DMS 273 (cell line): ENCODE data around the gene OLAH.
"Not testable (repeated sequence)": the region's sequence is repeated elsewhere in the genome, so short reads cannot be mapped to it uniquely, and the experiment has no call there.

Experiments used
- DNase-seq: peaks from one replicate; lab custom pipeline; 2025; ENCODE audit not compliant: unreplicated experiment; lab: John Stamatoyannopoulos, UW

The OLAH gene

DNA sequence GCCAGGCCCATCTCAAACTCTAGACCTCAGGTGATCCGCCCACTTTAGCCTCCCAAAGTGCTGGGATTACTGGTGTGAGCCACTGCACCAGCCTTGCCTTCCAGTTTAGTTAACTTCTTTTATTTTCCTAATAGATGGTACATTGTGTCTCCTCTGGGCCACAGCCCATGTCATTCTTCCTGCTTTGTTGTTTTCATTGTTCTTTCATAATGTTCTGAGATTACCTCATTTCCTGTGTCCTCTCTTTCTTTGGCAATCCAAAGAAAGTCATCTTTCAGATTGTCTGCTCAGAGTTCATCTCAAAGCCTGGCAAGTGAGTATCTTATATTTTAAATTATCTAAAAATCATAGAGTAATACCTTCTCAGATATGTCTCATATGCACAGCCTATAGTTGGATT is at the start of gene OLAH:
TSS of gene OLAH (plus strand) at position 270 of the 400 bp plus-strand sequence. CDS start 3,346 bp downstream, outside the sequence.
- no peak for DNase-seq

DNA sequence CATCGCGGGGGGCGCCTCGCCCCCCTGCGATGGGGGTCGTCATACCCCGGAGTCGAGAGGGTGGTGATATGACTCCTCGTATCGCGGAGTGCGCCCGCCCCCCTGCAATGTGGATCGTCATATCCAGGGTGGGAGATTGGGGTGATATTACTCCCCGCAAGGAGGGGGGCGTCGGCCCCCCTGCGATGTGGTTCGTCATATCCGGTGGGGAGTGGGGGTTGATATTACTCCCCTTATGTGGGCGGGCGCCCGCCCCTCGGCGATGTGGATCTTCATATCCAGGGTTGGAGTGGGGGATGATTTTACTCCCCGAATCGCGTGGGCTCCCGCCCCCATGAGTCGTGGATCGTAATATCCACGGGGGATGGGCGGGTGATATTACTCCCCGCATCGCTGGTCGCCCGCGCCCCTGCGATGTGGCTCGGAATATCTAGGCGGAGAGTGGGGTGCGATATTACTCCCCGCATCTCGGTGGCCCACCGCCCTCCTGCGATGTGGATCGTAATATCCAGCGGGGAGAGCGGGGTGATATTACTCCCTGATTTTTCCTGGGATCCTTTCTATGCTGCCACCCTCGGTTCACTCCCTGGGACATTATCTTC is 47.7 kb upstream of the OLAH start:
- DNase-seq: peak; percentile 38

GRCh38 chr10:15013530-15013929 is 30.2 kb upstream of the OLAH start:
- DNase-seq: not testable (repeated sequence)

DNA sequence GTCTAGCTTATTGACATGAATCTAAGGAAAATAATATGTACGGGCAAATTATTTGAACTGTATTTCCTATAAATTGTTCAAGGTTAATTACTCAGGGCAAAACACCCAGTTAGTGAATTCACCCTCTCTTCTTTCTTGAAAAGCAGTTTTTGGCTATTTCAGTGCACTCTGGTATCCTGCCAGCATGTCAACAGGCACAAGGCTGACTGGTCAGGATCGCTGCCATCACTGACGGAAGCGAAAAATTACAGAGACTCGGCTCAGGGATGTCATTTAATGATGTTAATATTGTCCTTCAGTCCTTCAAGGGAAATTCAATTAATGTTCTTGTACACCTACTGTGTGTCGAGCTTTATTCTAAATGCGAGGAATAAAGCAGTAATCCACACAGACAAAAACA is 28.3 kb upstream of the OLAH start:
- DNase-seq: no peak

DNA sequence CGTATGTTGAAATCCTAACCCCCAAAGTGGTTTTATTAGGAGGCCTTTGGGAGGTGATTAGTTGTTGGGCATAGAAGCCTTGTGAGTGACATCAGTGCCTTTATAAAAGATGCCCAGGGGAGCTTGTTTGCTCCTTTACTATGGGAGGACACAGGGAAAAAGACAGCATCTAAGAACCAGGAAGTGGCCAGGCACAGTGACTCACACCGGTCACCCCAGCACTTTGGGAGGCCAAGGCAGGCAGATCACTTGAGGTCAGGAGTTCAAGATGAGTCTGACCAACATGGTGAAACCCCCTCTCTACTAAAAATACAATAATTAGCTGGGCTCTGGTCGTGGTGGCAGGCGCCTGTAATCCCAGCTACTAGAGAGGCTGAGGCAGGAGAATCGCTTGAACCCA is 22.8 kb upstream of the OLAH start:
- DNase-seq: not testable (repeated sequence)

GRCh38 chr10:15023079-15023478 is 20.7 kb upstream of the OLAH start:
- not testable (repeated sequence) for DNase-seq

GRCh38 chr10:15024017-15025004 is 19.4 kb upstream of the OLAH start:
- DNase-seq: not testable (repeated sequence)

GRCh38 chr10:15025040-15025439 is 18.7 kb upstream of the OLAH start:
- DNase-seq: not testable (repeated sequence)

DNA sequence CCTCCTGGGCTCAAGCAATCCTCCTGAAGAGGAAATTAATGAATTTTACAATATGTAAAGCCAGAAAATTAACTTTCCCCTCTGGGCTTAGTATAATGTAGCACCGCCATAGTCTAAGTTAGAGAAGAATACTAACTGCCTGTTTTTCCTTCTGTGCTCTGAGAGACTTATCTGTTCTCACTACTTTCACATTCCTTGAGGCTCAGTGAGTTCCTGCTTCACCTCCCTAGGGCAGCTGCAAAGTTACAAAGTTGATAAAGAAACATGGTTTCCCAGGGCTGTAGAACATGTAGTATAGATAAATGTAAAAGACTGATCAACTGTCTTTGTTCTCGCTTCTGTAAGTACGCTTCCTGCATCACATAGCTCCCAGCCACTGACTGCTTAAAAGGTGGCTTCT is 16.0 kb upstream of the OLAH start:
- no peak for DNase-seq

- no peak for DNase-seq
Measured at GRCh38 chr10:15035385-15036301, 8.1 kb upstream of the OLAH start.

GRCh38 chr10:15037691-15038090 is 6.1 kb upstream of the OLAH start:
- no peak for DNase-seq

- no peak for DNase-seq
Measured at GRCh38 chr10:15038416-15038815, 5.3 kb upstream of the OLAH start.

- DNase-seq: no peak
Measured at GRCh38 chr10:15045380-15045779, 1.6 kb downstream of the OLAH start.

- DNase-seq: no peak
Measured at GRCh38 chr10:15046626-15047025, 2.9 kb downstream of the OLAH start.

DNA sequence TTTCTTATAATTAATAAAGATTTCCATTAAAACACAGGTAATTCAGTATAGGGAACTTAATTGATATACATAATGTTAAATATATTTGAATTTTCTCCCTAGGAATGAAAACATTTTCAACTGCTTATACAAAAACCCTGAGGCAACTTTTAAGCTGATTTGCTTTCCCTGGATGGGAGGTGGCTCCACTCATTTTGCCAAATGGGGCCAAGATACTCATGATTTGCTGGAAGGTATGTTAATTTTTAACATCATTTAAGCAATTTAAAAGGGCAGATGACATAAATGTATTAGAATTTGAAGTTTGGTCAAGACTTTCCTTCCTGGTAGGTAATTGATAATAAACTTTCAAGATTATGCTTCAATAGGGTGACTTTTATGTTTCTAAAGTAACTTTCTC is 5.8 kb downstream of the OLAH start:
- DNase-seq: no peak

- no peak for DNase-seq
Measured at GRCh38 chr10:15052121-15052520, 8.4 kb downstream of the OLAH start.

DNA sequence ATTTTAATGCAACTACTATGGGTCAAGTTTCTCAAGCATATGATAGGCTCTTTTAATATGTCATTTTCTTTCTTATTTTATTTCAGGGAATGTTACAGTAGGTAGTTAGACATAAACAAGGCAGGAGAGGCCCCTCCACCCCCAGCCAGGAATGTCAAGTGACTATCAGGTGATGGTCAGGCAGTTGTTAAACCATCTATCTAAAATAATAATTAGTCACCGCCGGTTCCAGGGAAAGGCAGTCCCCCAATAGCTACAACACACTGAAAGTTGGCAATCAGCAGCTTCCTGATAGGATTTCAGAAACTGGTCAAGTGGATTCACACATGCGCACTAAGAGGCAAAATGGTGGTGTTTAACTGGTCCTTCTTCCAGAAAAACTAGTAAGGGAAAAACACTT is 9.3 kb downstream of the OLAH start:
- no peak for DNase-seq

DNA sequence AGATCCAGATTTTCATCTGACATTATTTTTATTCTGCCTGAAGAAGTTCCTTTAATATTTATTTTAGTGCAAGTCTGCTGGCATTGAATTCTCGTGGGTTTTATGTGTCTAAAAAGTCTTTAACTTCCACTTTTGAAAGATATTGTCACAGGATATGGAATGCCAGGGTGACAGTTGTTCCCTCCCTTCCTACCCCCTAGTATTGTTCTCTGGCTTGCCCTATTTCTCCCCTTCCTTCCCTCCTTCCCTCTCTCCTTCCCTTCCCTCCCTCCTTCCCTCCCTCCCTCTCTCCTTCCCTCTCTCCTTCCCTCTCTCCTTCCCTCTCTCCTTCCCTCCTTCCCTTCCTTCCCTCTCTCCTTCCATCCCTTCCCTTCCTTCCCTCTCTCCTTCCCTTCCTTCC is 14.9 kb downstream of the OLAH start:
- DNase-seq: no peak

DNA sequence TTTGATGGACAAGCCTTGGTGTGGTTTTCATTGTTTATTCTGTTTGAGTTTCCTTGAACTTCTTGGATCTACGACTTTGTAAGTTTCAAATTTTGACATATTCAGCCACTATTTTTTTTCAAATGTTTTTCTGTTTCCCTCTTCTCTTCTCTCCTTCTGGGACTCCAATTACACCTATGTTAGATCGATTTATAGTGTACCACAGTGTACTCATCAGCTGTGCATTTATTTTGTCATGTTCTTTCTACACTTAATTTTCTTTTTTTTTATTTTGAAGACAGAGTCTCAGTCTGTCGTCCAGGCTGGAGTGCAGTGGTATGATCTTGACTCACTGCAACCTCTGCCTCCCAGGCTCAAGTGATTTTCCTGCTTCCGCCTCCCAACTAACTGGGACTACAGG is 16.2 kb downstream of the OLAH start:
- no peak for DNase-seq

- DNase-seq: no peak
Measured at GRCh38 chr10:15060638-15061037, 16.9 kb downstream of the OLAH start.

DNA sequence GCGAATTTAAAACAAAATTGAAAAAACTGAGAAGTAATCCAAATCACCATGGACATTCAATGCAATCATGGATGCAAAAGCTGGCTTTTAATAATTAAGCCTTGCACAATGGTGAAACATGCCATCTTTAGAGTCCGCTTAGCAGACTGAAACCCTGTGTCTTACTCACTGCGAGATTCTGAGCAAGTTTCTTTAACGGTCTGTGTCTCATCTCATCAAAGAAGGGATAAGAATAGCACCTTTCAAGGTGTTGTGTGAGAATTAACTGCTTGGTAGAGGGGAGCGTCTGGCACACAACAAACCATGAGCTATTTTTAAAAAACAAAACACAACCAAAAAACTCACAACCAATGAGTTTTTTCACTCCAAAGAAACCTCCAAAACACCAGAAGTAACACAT is 23.4 kb downstream of the OLAH start:
- DNase-seq: no peak
